ENCODE results near the gene PBX4. TPM values are rescaled to one million over a fixed set of nuclear protein-coding genes. Genes with fewer than 3 reads are reported as not detected.
A peak's percentile ranks its signal among the peaks of the same experiment; 100 is the strongest.

The PBX4 gene
- total RNA-seq, 2 experiments from 2014 or later: 13.8 to 15.6 TPM

GRCh38 chr19:19650331-19650730 lies 31.8 kb upstream of the PBX4 start:
- intact Hi-C loops (cut with micrococcal nuclease): no loop called here
- Mint-ChIP-seq H3K27ac (no peak overlapping the region), H3K4me1 (ENCODE audit: low read depth) (no peaks in the 10 kb centered on the region), H3K27me3 (no peaks in the 10 kb centered on the region), H3K4me3 (no peak overlapping the region), H3K36me3 (ENCODE audit: low read depth) (peaks cover 40% of the 10 kb centered on the region), H3K9me3 (no peaks in the 10 kb centered on the region)
- POLR2A ChIA-PET: interaction anchor here (0.6 to 3.4 kb wide), 3 partner anchors 12 to 210 kb away, joined by 3 to 23 read pairs (median 5); partner anchors contain the start of genes ATP13A1 and LPAR2
- ATAC-seq (no peak), DNase-seq (no peak)
- CTCF ChIA-PET: interaction anchor here (1.1 to 2.0 kb wide), 3 partner anchors 89 to 118 kb away, joined by 4 to 12 read pairs (median 4); no protein-coding TSS in a partner anchor
- TF ChIP-seq CTCF (IDR thresholded peaks at IDR 0.05): no peak

- Mint-ChIP-seq H3K4me1 (ENCODE audit: low read depth) (no peaks in the 10 kb centered on the region), H3K27me3 (no peaks in the 10 kb centered on the region), H3K36me3 (ENCODE audit: low read depth) (peaks cover 38% of the 10 kb centered on the region), H3K27ac (peak overlapping the region; percentile 69), H3K9me3 (no peaks in the 10 kb centered on the region), H3K4me3 (no peak overlapping the region)
- ATAC-seq (no peak), DNase-seq (no peak)
- ChIA-PET POLR2A (no interaction called here), CTCF (interaction anchor here (0.9 to 2.0 kb wide), 2 partner anchors 95 to 118 kb away, joined by 3 to 12 read pairs; no protein-coding TSS in a partner anchor)
- TF ChIP-seq CTCF (IDR thresholded peaks at IDR 0.05): no peak
- intact Hi-C loops (cut with micrococcal nuclease): no loop called here
Observed at GRCh38 chr19:19649580-19649995, 31.1 kb upstream of the PBX4 start.

- Mint-ChIP-seq H3K27ac (peak overlapping the region; percentile 69), H3K36me3 (ENCODE audit: low read depth) (peaks cover 35% of the 10 kb centered on the region), H3K9me3 (no peaks in the 10 kb centered on the region), H3K4me1 (ENCODE audit: low read depth) (no peaks in the 10 kb centered on the region), H3K27me3 (no peaks in the 10 kb centered on the region), H3K4me3 (no peak overlapping the region)
- intact Hi-C loops (cut with micrococcal nuclease): no loop called here
- POLR2A ChIA-PET: interaction anchor here (0.6 to 0.7 kb wide), 2 partner anchors 45 to 105 kb away, joined by 3 read pairs; no protein-coding TSS in a partner anchor
- CTCF ChIA-PET: interaction anchor here (0.9 kb wide), 1 partner anchor 95 kb away, joined by 3 read pairs; no protein-coding TSS in a partner anchor
- DNase-seq: no peak
- no peak for TF ChIP-seq CTCF (IDR thresholded peaks at IDR 0.05)
- ATAC-seq: no peak
Observed at GRCh38 chr19:19649155-19649554, 30.7 kb upstream of the PBX4 start.

- DNase-seq: no peak
- Mint-ChIP-seq H3K27ac (no peak overlapping the region), H3K4me1 (ENCODE audit: low read depth) (peaks cover 2% of the 10 kb centered on the region), H3K9me3 (no peaks in the 10 kb centered on the region), H3K4me3 (no peak overlapping the region), H3K36me3 (ENCODE audit: low read depth) (peaks cover 33% of the 10 kb centered on the region), H3K27me3 (no peaks in the 10 kb centered on the region)
- ChIA-PET CTCF (interaction anchor here (1.0 to 2.3 kb wide), 2 partner anchors 93 to 115 kb away, joined by 3 to 5 read pairs; no protein-coding TSS in a partner anchor), POLR2A (interaction anchor here (1.0 kb wide), 1 partner anchor 21 kb away, joined by 3 read pairs; the partner anchor contains the start of gene ZNF101)
- no peak for TF ChIP-seq CTCF (IDR thresholded peaks at IDR 0.05)
- no peak for ATAC-seq
- intact Hi-C loops (cut with micrococcal nuclease): no loop called here
Observed at GRCh38 chr19:19647037-19647835, 28.7 kb upstream of the PBX4 start.
